Body of pancreas (tissue), 4 donors: ENCODE measurements around the gene MGRN1. TPM values are rescaled to one million over a fixed set of nuclear protein-coding genes. Genes with fewer than 3 reads are reported as not detected.

Experiments
- ATAC-seq: fragments of 150-250 bp; one replicate; pipeline ENCODE4 v1.9.1; 2016
- DNase-seq, 4 donors: peaks; one replicate each; pipeline ENCODE4 v3.0.0-alpha.2; 2019
- H3K27ac ChIP-seq, 4 donors: fragments of 200-600 bp; sonication (generic); 1 replicate in 3 of 4; 2 replicates in 1 of 4; pipeline versions ENCODE4 v1.5.1 to v1.6.1; 2016 to 2019; ENCODE audit warnings: mild to moderate bottlenecking in 1 of 4, mixed read lengths in 1 of 4, moderate library complexity in 1 of 4
- H3K27me3 ChIP-seq, 2 donors: fragments of 200-600 bp; sonication (generic); one replicate each; pipeline ENCODE4 v1.6.0; 2016; ENCODE audit warnings: mild to moderate bottlenecking in 1 of 2
- H3K36me3 ChIP-seq, 2 donors: fragments of 200-600 bp; sonication (generic); replicated peaks in 1 of 2; 2 replicates each; pipeline ENCODE4 v1.5.1; 2016; ENCODE audit warnings: low read depth in 2 of 2; ENCODE audit not compliant: insufficient read depth in 1 of 2
- H3K4me1 ChIP-seq: fragments of 200-600 bp; sonication (generic); one replicate; pipeline ENCODE4 v1.6.0; 2016
- H3K4me3 ChIP-seq, 2 donors: fragments of 200-600 bp; sonication (generic); 1 replicate in 1 of 2; 2 replicates in 1 of 2; pipeline ENCODE4 v1.5.1; 2016 to 2019
- H3K9me3 ChIP-seq, 3 donors: fragments of 200-600 bp; sonication (generic); 1 replicate in 2 of 3; 2 replicates in 1 of 3; pipeline ENCODE4 v1.5.1; 2016
- CTCF ChIP-seq, 7 experiments: fragments of 450-650 bp in 4 of 7; fragments of 200-600 bp in 3 of 7; sonication (generic) in 3 of 7; IDR thresholded peaks; one replicate each; pipeline ENCODE4 v1.5.1; 2016 to 2019; ENCODE audit warnings: antibody characterized with exemption in 7 of 7
- POLR2A ChIP-seq, 3 donors: fragments of 450-650 bp; IDR thresholded peaks; one replicate each; pipeline ENCODE4 v1.6.1; 2016; ENCODE audit warnings: antibody characterized with exemption in 3 of 3, mild to moderate bottlenecking in 2 of 3
- WGBS, 2 donors: methylation state at CpG; one replicate each; pipeline ENCODE4 v1.1.5; 2017; 5-methylcytosine and 5-hydroxymethylcytosine counted together
- intact Hi-C: fragments of 100-400 bp; cut with DNase I; formaldehyde crosslinking; loops from one replicate; pipeline ENCODE4 v1.15.1; 2023
- total RNA-seq, 2 donors: library from RNA; depleted of rRNA; stranded (reverse); fragments of >200 nt; gene quantifications; one replicate each; pipeline ENCODE4 v1.1.0, GENCODE V29; 2016

MGRN1 gene
- total RNA-seq, 2 donors from 2014 or later = 23.3 to 44.8 TPM

- Histone ChIP-seq H3K27ac (no peak overlapping the region), H3K27me3 (no peaks in the 10 kb centered on the region), H3K36me3 (no peaks in the 10 kb centered on the region), H3K4me3 (no peak overlapping the region), H3K4me1 (peaks cover 5% of the 10 kb centered on the region), H3K9me3 (no peaks in the 10 kb centered on the region)
- intact Hi-C loops = no loop called here
- ATAC-seq (no peak), DNase-seq (no peak)
- TF ChIP-seq POLR2A (IDR thresholded peaks at IDR 0.05) (no peak), CTCF (IDR thresholded peaks at IDR 0.05) (no peak)
- 83 to 88% methylated on average over 13 to 21 of the region's 21 CpGs for WGBS, 2 donors
These were observed 13.0 kb downstream of the MGRN1 start for GRCh38 chr16:4637501-4638166.

- Histone ChIP-seq H3K27me3 (no peaks in the 10 kb centered on the region), H3K4me3 (no peak overlapping the region), H3K9me3 (no peaks in the 10 kb centered on the region), H3K4me1 (peaks cover 5% of the 10 kb centered on the region), H3K36me3 (no peaks in the 10 kb centered on the region), H3K27ac (no peak overlapping the region)
- 88 to 90% methylated on average over 22 to 27 of the region's 27 CpGs for WGBS, 2 donors
- DNase-seq (no peak), ATAC-seq (no peak)
- intact Hi-C loops = no loop called here
- TF ChIP-seq POLR2A (IDR thresholded peaks at IDR 0.05) (no peak), CTCF (IDR thresholded peaks at IDR 0.05) (no peak)
These were observed 15.4 kb downstream of the MGRN1 start for GRCh38 chr16:4639899-4640509.

- H3K27me3 ChIP-seq = no peaks in the 10 kb centered on the region
- no peak for TF ChIP-seq POLR2A (IDR thresholded peaks at IDR 0.05)
- TF ChIP-seq CTCF (IDR thresholded peaks at IDR 0.05) = no peak
- no peaks in the 10 kb centered on the region for H3K9me3 ChIP-seq
- no peak overlapping the region for H3K27ac ChIP-seq
- peaks cover 5% of the 10 kb centered on the region for H3K4me1 ChIP-seq
- WGBS, 2 donors = 66 to 84% methylated on average over 12 to 19 of the region's 19 CpGs
- no peaks in the 10 kb centered on the region for H3K36me3 ChIP-seq
- intact Hi-C loops = no loop called here
- DNase-seq (no peak), ATAC-seq (no peak)
- no peak overlapping the region for H3K4me3 ChIP-seq
These were observed 16.1 kb downstream of the MGRN1 start for GRCh38 chr16:4640572-4641305.

GRCh38 chr16:4641306-4641687 lies 16.7 kb downstream of the MGRN1 start:
- DNase-seq (no peak), ATAC-seq (no peak)
- WGBS, 2 donors = 84 to 87% methylated on average over 5 of the region's 5 CpGs
- H3K36me3 ChIP-seq = no peaks in the 10 kb centered on the region
- no peaks in the 10 kb centered on the region for H3K9me3 ChIP-seq
- H3K27me3 ChIP-seq = no peaks in the 10 kb centered on the region
- H3K27ac ChIP-seq = no peak overlapping the region
- intact Hi-C loops = no loop called here
- H3K4me3 ChIP-seq = no peak overlapping the region
- no peak for TF ChIP-seq CTCF (IDR thresholded peaks at IDR 0.05)
- TF ChIP-seq POLR2A (IDR thresholded peaks at IDR 0.05) = no peak
- H3K4me1 ChIP-seq = peaks cover 5% of the 10 kb centered on the region
